Rectal smooth muscle tissue (tissue), 1 donor: Measurements from ENCODE around the gene FASTK.

ENCODE experiments used
- H3K27ac ChIP-seq: one replicate; pipeline ENCODE4 v1.7.0; 2013; ENCODE audit warnings: low read depth, low read length, inconsistent platforms
- H3K27me3 ChIP-seq: one replicate; pipeline ENCODE4 v1.7.0; 2013; ENCODE audit warnings: low read length; ENCODE audit not compliant: control insufficient read depth, insufficient read depth
- H3K36me3 ChIP-seq: one replicate; pipeline ENCODE4 v1.7.0; 2013; ENCODE audit warnings: low read length; ENCODE audit not compliant: control insufficient read depth, insufficient read depth
- H3K4me1 ChIP-seq: one replicate; pipeline ENCODE4 v1.7.0; 2013; ENCODE audit warnings: low read length; ENCODE audit not compliant: control insufficient read depth, insufficient read depth
- H3K4me3 ChIP-seq: one replicate; pipeline ENCODE4 v1.7.0; 2013; ENCODE audit warnings: low read length
- H3K9ac ChIP-seq: one replicate; pipeline ENCODE4 v1.7.0; 2013; ENCODE audit warnings: low read length

Gene FASTK

GRCh38 chr7:151115121-151115835, 34.7 kb upstream of the FASTK start:
- H3K4me1 ChIP-seq, result peaks cover 7% of the 10 kb centered on the region
- no peak overlapping the region for H3K27ac ChIP-seq
- peaks cover 2% of the 10 kb centered on the region for H3K27me3 ChIP-seq
- peaks cover 16% of the 10 kb centered on the region for H3K36me3 ChIP-seq
- no peak overlapping the region for H3K9ac ChIP-seq
- H3K4me3 ChIP-seq, result no peak overlapping the region

GRCh38 chr7:151114151-151115090, 33.8 kb upstream of the FASTK start:
- H3K27ac ChIP-seq, result no peak overlapping the region
- H3K9ac ChIP-seq, result no peak overlapping the region
- no peak overlapping the region for H3K4me3 ChIP-seq
- peaks cover 2% of the 10 kb centered on the region for H3K27me3 ChIP-seq
- H3K4me1 ChIP-seq, result peaks cover 11% of the 10 kb centered on the region
- peaks cover 9% of the 10 kb centered on the region for H3K36me3 ChIP-seq

GRCh38 chr7:151113344-151114150, 32.9 kb upstream of the FASTK start:
- Histone ChIP-seq H3K9ac (no peak overlapping the region), H3K4me1 (peaks cover 16% of the 10 kb centered on the region), H3K27ac (no peak overlapping the region), H3K36me3 (peaks cover under 1% of the 10 kb centered on the region), H3K27me3 (peaks cover 2% of the 10 kb centered on the region), H3K4me3 (no peak overlapping the region)

GRCh38 chr7:151110941-151111645, 30.5 kb upstream of the FASTK start:
- no peak overlapping the region for H3K27ac ChIP-seq
- H3K36me3 ChIP-seq, result no peaks in the 10 kb centered on the region
- H3K4me3 ChIP-seq, result no peak overlapping the region
- H3K9ac ChIP-seq, result no peak overlapping the region
- peaks cover 2% of the 10 kb centered on the region for H3K27me3 ChIP-seq
- peaks cover 16% of the 10 kb centered on the region for H3K4me1 ChIP-seq

- H3K27me3 ChIP-seq, result peaks cover 2% of the 10 kb centered on the region
- H3K36me3 ChIP-seq, result no peaks in the 10 kb centered on the region
- H3K27ac ChIP-seq, result no peak overlapping the region
- peaks cover 16% of the 10 kb centered on the region for H3K4me1 ChIP-seq
- no peak overlapping the region for H3K9ac ChIP-seq
- H3K4me3 ChIP-seq, result no peak overlapping the region
These were observed 29.8 kb upstream of the FASTK start for GRCh38 chr7:151110236-151110940.

- Histone ChIP-seq H3K4me1 (peaks cover 16% of the 10 kb centered on the region), H3K36me3 (no peaks in the 10 kb centered on the region), H3K27me3 (peaks cover 2% of the 10 kb centered on the region), H3K4me3 (no peak overlapping the region), H3K27ac (peak overlapping the region; percentile 41), H3K9ac (no peak overlapping the region)
These were observed 28.8 kb upstream of the FASTK start for GRCh38 chr7:151109094-151110048.

GRCh38 chr7:151107882-151108281, 27.3 kb upstream of the FASTK start:
- Histone ChIP-seq H3K4me3 (no peak overlapping the region), H3K27ac (no peak overlapping the region), H3K9ac (no peak overlapping the region), H3K36me3 (no peaks in the 10 kb centered on the region), H3K27me3 (no peaks in the 10 kb centered on the region), H3K4me1 (peaks cover 12% of the 10 kb centered on the region)

GRCh38 chr7:151104411-151105235, 24.0 kb upstream of the FASTK start:
- Histone ChIP-seq H3K9ac (no peak overlapping the region), H3K36me3 (no peaks in the 10 kb centered on the region), H3K4me1 (peaks cover 6% of the 10 kb centered on the region), H3K27ac (no peak overlapping the region), H3K27me3 (no peaks in the 10 kb centered on the region), H3K4me3 (no peak overlapping the region)

- Histone ChIP-seq H3K9ac (no peak overlapping the region), H3K27ac (no peak overlapping the region), H3K4me1 (no peaks in the 10 kb centered on the region), H3K27me3 (no peaks in the 10 kb centered on the region), H3K4me3 (no peak overlapping the region), H3K36me3 (no peaks in the 10 kb centered on the region)
These were observed 23.4 kb upstream of the FASTK start for GRCh38 chr7:151103973-151104372.

GRCh38 chr7:151102991-151103390, 22.4 kb upstream of the FASTK start:
- Histone ChIP-seq H3K27ac (no peak overlapping the region), H3K4me1 (no peaks in the 10 kb centered on the region), H3K9ac (no peak overlapping the region), H3K27me3 (no peaks in the 10 kb centered on the region), H3K36me3 (no peaks in the 10 kb centered on the region), H3K4me3 (no peak overlapping the region)
